ENCODE measurements around the gene DENND2A. TPM values are rescaled to one million over a fixed set of nuclear protein-coding genes. Genes with fewer than 3 reads are reported as not detected.
A peak's percentile ranks its signal among the peaks of the same experiment; 100 is the strongest.
"Not testable (repeated sequence)": the region's sequence is repeated elsewhere in the genome, so short reads cannot be mapped to it uniquely, and the experiment has no call there.

DENND2A gene
- polyA plus RNA-seq, 3 donors from 2014 or later: not detected

GRCh38 chr7:140677496-140677895 is 36.9 kb upstream of the DENND2A start:
- H3K4me1 Mint-ChIP-seq: peaks cover 22 to 30% of the 10 kb centered on the region in 2 donors
- no peak for DNase-seq
- no peaks in the 10 kb centered on the region for H3K9me3 Mint-ChIP-seq
- no peak overlapping the region for H3K4me3 Mint-ChIP-seq
- peaks cover 11 to 41% (median 26%) of the 10 kb centered on the region in 3 donors for H3K36me3 Mint-ChIP-seq
- peaks cover 0 to 3% (median 2%) of the 10 kb centered on the region in 3 donors for H3K27me3 Mint-ChIP-seq (ENCODE audit: low read depth in 3 of 3)
- peak overlapping the region in 1 of 6 donors; percentile 46 for H3K27ac Mint-ChIP-seq

GRCh38 chr7:140676956-140677355 is 36.3 kb upstream of the DENND2A start:
- not testable (repeated sequence) for DNase-seq; H3K9me3 Mint-ChIP-seq; H3K27ac Mint-ChIP-seq; H3K27me3 Mint-ChIP-seq (ENCODE audit: low read depth in 3 of 3); H3K4me3 Mint-ChIP-seq
- peaks cover 11 to 37% (median 26%) of the 10 kb centered on the region in 3 donors for H3K36me3 Mint-ChIP-seq
- H3K4me1 Mint-ChIP-seq: peaks cover 27 to 35% of the 10 kb centered on the region in 2 donors

- Mint-ChIP-seq H3K4me3 (peak overlapping the region in 2 of 5 donors; percentile 9 to 46), H3K4me1 (peaks cover 27 to 36% of the 10 kb centered on the region in 2 donors), H3K9me3 (no peaks in the 10 kb centered on the region), H3K36me3 (peaks cover 11 to 35% (median 26%) of the 10 kb centered on the region in 3 donors), H3K27ac (peak overlapping the region in 3 of 6 donors; percentile 6 to 32 (median 17)), H3K27me3 (ENCODE audit: low read depth in 3 of 3) (peaks cover 0 to 3% (median 2%) of the 10 kb centered on the region in 3 donors)
- DNase-seq: no peak
Observed at GRCh38 chr7:140676306-140676705, 35.7 kb upstream of the DENND2A start.

- no peaks in the 10 kb centered on the region for H3K9me3 Mint-ChIP-seq
- DNase-seq: no peak
- no peak overlapping the region for H3K27ac Mint-ChIP-seq
- H3K4me3 Mint-ChIP-seq: peak overlapping the region in 4 of 5 donors; percentile 7 to 82 (median 46)
- peaks cover 28 to 36% of the 10 kb centered on the region in 2 donors for H3K4me1 Mint-ChIP-seq
- H3K36me3 Mint-ChIP-seq: peaks cover 8 to 32% (median 22%) of the 10 kb centered on the region in 3 donors
- peaks cover 0 to 3% (median 2%) of the 10 kb centered on the region in 3 donors for H3K27me3 Mint-ChIP-seq (ENCODE audit: low read depth in 3 of 3)
Observed at GRCh38 chr7:140675726-140676125, 35.1 kb upstream of the DENND2A start.

- H3K27ac Mint-ChIP-seq: peak overlapping the region in 5 of 6 donors; percentile 15 to 68 (median 49)
- DNase-seq: peak in 1 of 3 donors; percentile 13
- H3K27me3 Mint-ChIP-seq (ENCODE audit: low read depth in 3 of 3): peaks cover 0 to 3% (median 2%) of the 10 kb centered on the region in 3 donors
- H3K4me3 Mint-ChIP-seq: peak overlapping the region; percentile 46 to 89 (median 85)
- peaks cover 29 to 36% of the 10 kb centered on the region in 2 donors for H3K4me1 Mint-ChIP-seq
- H3K36me3 Mint-ChIP-seq: peaks cover 5 to 26% (median 21%) of the 10 kb centered on the region in 3 donors
- H3K9me3 Mint-ChIP-seq: no peaks in the 10 kb centered on the region
Observed at GRCh38 chr7:140674899-140675701, 34.5 kb upstream of the DENND2A start.

GRCh38 chr7:140674356-140674800 is 33.8 kb upstream of the DENND2A start:
- Mint-ChIP-seq H3K27me3 (ENCODE audit: low read depth in 3 of 3) (peaks cover 0 to 3% (median 2%) of the 10 kb centered on the region in 3 donors), H3K4me3 (peak overlapping the region; percentile 82 to 89 (median 85)), H3K4me1 (peaks cover 29 to 36% of the 10 kb centered on the region in 2 donors), H3K27ac (peak overlapping the region; percentile 53 to 87 (median 80)), H3K36me3 (peaks cover 5 to 21% (median 17%) of the 10 kb centered on the region in 3 donors), H3K9me3 (no peaks in the 10 kb centered on the region)
- DNase-seq: no peak

- peaks cover 5 to 16% (median 12%) of the 10 kb centered on the region in 3 donors for H3K36me3 Mint-ChIP-seq
- H3K27me3 Mint-ChIP-seq (ENCODE audit: low read depth in 3 of 3): peaks cover 0 to 3% (median 2%) of the 10 kb centered on the region in 3 donors
- peak overlapping the region; percentile 82 to 89 (median 85) for H3K4me3 Mint-ChIP-seq
- peaks cover 29 to 36% of the 10 kb centered on the region in 2 donors for H3K4me1 Mint-ChIP-seq
- peak overlapping the region; percentile 53 to 87 (median 82) for H3K27ac Mint-ChIP-seq
- no peaks in the 10 kb centered on the region for H3K9me3 Mint-ChIP-seq
- no peak for DNase-seq
Observed at GRCh38 chr7:140673774-140674155, 33.2 kb upstream of the DENND2A start.

GRCh38 chr7:140673063-140673773 is 32.6 kb upstream of the DENND2A start:
- H3K9me3 Mint-ChIP-seq: no peaks in the 10 kb centered on the region
- DNase-seq: peak in 1 of 3 donors; percentile 60
- peaks cover 5 to 13% (median 10%) of the 10 kb centered on the region in 3 donors for H3K36me3 Mint-ChIP-seq
- peaks cover 29 to 36% of the 10 kb centered on the region in 2 donors for H3K4me1 Mint-ChIP-seq
- peaks cover 0 to 3% (median 2%) of the 10 kb centered on the region in 3 donors for H3K27me3 Mint-ChIP-seq (ENCODE audit: low read depth in 3 of 3)
- peak overlapping the region; percentile 53 to 87 (median 82) for H3K27ac Mint-ChIP-seq
- H3K4me3 Mint-ChIP-seq: peak overlapping the region; percentile 82 to 89 (median 85)

- H3K4me1 Mint-ChIP-seq: peaks cover 29 to 36% of the 10 kb centered on the region in 2 donors
- H3K9me3 Mint-ChIP-seq: no peaks in the 10 kb centered on the region
- H3K27me3 Mint-ChIP-seq (ENCODE audit: low read depth in 3 of 3): no peaks in the 10 kb centered on the region
- peak within 1 kb of the TSS; percentile 78 to 87 (median 82) for H3K27ac Mint-ChIP-seq
- H3K4me3 Mint-ChIP-seq: peak within 1 kb of the TSS; percentile 82 to 89 (median 86)
- H3K36me3 Mint-ChIP-seq: peaks cover 1 to 6% (median 3%) of the 10 kb centered on the region in 3 donors
- peak; percentile 63 to 67 (median 66) for DNase-seq
Observed at GRCh38 chr7:140672382-140673062, 31.9 kb upstream of the DENND2A start, which contains the start of gene ADCK2. TSS of gene ADCK2 (plus strand) at chr7:140672945. CDS start at chr7:140673331, 386 bp downstream.

GRCh38 chr7:140671966-140672365 is 31.4 kb upstream of the DENND2A start:
- DNase-seq: no peak
- Mint-ChIP-seq H3K9me3 (no peaks in the 10 kb centered on the region), H3K36me3 (peaks cover 0 to 4% (median 0%) of the 10 kb centered on the region in 3 donors), H3K4me1 (peaks cover 29 to 36% of the 10 kb centered on the region in 2 donors), H3K27ac (peak overlapping the region; percentile 30 to 87 (median 77)), H3K4me3 (peak overlapping the region; percentile 74 to 86 (median 82)), H3K27me3 (ENCODE audit: low read depth in 3 of 3) (no peaks in the 10 kb centered on the region)

GRCh38 chr7:140670343-140670935 is 29.8 kb upstream of the DENND2A start:
- DNase-seq: no peak
- H3K4me3 Mint-ChIP-seq: peak overlapping the region in 1 of 5 donors; percentile 44
- H3K27ac Mint-ChIP-seq: no peak overlapping the region
- H3K27me3 Mint-ChIP-seq (ENCODE audit: low read depth in 3 of 3): peaks cover 0 to 3% (median 1%) of the 10 kb centered on the region in 3 donors
- H3K9me3 Mint-ChIP-seq: no peaks in the 10 kb centered on the region
- H3K36me3 Mint-ChIP-seq: no peaks in the 10 kb centered on the region
- H3K4me1 Mint-ChIP-seq: peaks cover 26 to 27% of the 10 kb centered on the region in 2 donors

- H3K27me3 Mint-ChIP-seq (ENCODE audit: low read depth in 3 of 3); H3K27ac Mint-ChIP-seq; DNase-seq; H3K4me3 Mint-ChIP-seq; H3K9me3 Mint-ChIP-seq; H3K36me3 Mint-ChIP-seq: not testable (repeated sequence)
- peaks cover 21% of the 10 kb centered on the region in 2 donors for H3K4me1 Mint-ChIP-seq
Observed at GRCh38 chr7:140669862-140670261, 29.2 kb upstream of the DENND2A start.

GRCh38 chr7:140669352-140669751 is 28.7 kb upstream of the DENND2A start:
- no peaks in the 10 kb centered on the region for H3K9me3 Mint-ChIP-seq
- no peak for DNase-seq

More at GRCh38 chr7:140669352-140669751, 28.7 kb upstream of the DENND2A start:
- no peak overlapping the region for H3K27ac Mint-ChIP-seq
- no peak overlapping the region for H3K4me3 Mint-ChIP-seq
- H3K36me3 Mint-ChIP-seq: no peaks in the 10 kb centered on the region
- peaks cover 16% of the 10 kb centered on the region in 2 donors for H3K4me1 Mint-ChIP-seq
- peaks cover 0 to 3% (median 3%) of the 10 kb centered on the region in 3 donors for H3K27me3 Mint-ChIP-seq (ENCODE audit: low read depth in 3 of 3)

Data from immature natural killer cell (primary cell).